AG09309 (cell line): ENCODE data around the gene KCTD18.

Experiments
- DNase-seq: peaks from one replicate; pipeline ENCODE4 v3.0.0-alpha.2; 2010; ENCODE audit warnings: low read depth
- H3K4me3 ChIP-seq: 2 replicates; pipeline ENCODE4 v1.5.1; 2011; ENCODE audit warnings: mild to moderate bottlenecking, low read depth, low read length, moderate library complexity; ENCODE audit not compliant: control insufficient read depth
- CTCF ChIP-seq: IDR thresholded peaks from 2 replicates; pipeline ENCODE4 v1.5.1; 2011; ENCODE audit warnings: mild to moderate bottlenecking, low read depth, low read length, inconsistent platforms; ENCODE audit not compliant: insufficient read depth, control insufficient read depth; ENCODE audit errors: missing control alignments

Gene KCTD18

GRCh38 chr2:200471928-200472645 is 37.8 kb downstream of the KCTD18 start:
- H3K4me3 ChIP-seq: no peak overlapping the region
- TF ChIP-seq CTCF: no peak
- no peak for DNase-seq

- TF ChIP-seq CTCF: peak; percentile 55
- DNase-seq: no peak
- H3K4me3 ChIP-seq: no peak overlapping the region
Measured at GRCh38 chr2:200471324-200471848, 38.5 kb downstream of the KCTD18 start.

- no peak for DNase-seq
- H3K4me3 ChIP-seq: no peak overlapping the region
- no peak for TF ChIP-seq CTCF
Measured at GRCh38 chr2:200470230-200470629, 39.6 kb downstream of the KCTD18 start.

- H3K4me3 ChIP-seq: no peak overlapping the region
- no peak for DNase-seq
- TF ChIP-seq CTCF: no peak
Measured at GRCh38 chr2:200469708-200470211, 40.1 kb downstream of the KCTD18 start.

GRCh38 chr2:200467806-200468681 is 41.8 kb downstream of the KCTD18 start:
- no peak overlapping the region for H3K4me3 ChIP-seq
- TF ChIP-seq CTCF: no peak
- DNase-seq: no peak

GRCh38 chr2:200466425-200467418 is 43.1 kb downstream of the KCTD18 start:
- no peak overlapping the region for H3K4me3 ChIP-seq
- no peak for TF ChIP-seq CTCF
- DNase-seq: peak; percentile 27
